Measurements from ENCODE around the gene ERAL1.
"Not testable (repeated sequence)": the region's sequence is repeated elsewhere in the genome, so short reads cannot be mapped to it uniquely, and the experiment has no call there.

Gene ERAL1

DNA sequence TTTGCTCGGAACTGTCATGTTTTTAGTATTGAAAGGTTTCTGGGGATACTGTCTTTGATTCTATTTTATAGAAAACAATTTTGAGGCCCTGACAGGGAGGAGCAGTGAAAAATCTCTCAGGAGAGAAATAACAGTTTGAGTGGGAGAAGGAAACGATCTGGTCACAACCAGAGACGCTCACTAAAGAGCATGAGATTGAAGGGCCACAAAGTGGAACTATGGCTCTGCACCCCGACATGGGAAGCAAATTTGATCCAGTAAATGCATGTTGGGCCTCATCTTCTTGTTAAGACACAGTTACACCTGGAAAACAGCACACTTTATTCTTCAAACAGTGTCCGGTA, 492 bp downstream of the ERAL1 start:
- no peak for DNase-seq

DNA sequence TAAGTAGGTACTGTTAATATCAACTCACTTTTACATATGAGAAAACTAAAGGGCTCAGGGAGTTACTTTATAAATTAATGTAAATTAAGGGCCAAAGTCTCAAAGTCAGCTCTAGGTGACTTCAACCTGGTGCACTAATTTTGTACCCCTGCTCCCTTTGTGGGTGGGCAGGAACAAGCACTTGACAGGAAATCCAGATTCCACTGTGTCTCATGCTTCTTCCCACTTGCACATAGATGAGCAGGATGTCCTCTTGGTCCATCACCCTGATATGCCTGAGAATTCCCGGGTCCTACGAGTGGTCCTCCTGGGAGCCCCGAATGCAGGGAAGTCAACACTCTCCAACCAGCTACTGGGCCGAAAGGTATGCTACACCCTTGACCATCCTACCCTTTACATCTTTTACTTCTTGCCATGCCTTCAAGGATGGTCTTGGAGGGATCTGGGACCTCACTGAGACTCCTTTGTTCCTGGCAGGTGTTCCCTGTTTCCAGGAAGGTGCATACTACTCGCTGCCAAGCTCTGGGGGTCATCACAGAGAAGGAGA, 1.3 kb downstream of the ERAL1 start:
- no peak for DNase-seq

DNA sequence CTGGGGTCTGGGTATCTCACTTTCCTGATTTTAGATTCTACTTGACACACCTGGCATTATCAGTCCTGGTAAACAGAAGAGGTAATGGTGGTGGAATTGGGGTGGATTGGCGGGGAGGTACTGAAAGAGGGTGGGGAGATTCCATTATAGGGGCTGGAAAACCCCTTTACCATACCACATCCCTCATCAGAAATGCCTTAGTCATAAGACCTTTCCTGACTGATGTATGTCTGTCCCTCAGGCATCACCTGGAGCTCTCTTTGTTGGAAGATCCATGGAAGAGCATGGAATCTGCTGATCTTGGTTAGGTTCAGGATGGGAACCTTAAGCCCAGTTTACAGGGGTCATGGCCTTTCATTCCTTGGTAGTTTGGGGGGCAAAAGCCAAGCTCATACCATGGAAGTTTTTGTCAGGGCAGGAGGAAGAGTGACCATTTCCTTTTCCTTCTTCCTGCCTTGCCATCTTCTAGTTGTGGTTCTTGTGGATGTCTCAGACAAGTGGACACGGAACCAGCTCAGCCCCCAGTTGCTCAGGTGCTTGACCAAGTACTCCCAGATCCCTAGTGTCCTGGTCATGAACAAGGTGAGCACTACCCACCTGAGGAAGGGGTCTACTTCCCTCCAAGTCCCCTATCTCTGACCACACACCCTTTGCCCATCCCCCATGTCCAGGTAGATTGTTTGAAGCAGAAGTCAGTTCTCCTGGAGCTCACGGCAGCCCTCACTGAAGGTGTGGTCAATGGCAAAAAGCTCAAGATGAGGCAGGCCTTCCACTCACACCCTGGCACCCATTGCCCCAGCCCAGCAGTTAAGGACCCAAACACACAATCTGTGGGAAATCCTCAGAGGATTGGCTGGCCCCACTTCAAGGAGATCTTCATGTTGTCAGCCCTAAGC, 3.3 kb downstream of the ERAL1 start:
- no peak for DNase-seq

DNA sequence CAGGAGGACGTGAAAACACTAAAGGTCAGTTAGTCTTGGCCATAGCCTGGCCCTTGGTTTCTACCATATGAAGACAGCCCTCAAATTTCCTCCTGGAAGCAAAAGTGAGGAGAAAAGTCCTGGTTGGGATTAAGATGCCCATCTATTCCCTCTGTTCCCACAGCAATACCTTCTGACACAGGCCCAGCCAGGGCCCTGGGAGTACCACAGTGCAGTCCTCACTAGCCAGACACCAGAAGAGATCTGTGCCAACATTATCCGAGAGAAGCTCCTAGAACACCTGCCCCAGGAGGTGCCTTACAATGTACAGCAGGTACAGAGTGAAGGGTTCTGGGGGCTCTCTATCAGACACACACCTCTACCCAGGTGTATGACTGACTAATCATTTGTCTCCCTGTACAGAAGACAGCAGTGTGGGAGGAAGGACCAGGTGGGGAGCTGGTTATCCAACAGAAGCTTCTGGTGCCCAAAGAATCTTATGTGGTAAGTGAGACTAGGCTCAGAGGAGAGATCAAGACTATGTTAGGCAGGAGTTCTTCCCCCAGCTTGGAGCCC, 4.1 kb downstream of the ERAL1 start:
- DNase-seq: no peak

DNA sequence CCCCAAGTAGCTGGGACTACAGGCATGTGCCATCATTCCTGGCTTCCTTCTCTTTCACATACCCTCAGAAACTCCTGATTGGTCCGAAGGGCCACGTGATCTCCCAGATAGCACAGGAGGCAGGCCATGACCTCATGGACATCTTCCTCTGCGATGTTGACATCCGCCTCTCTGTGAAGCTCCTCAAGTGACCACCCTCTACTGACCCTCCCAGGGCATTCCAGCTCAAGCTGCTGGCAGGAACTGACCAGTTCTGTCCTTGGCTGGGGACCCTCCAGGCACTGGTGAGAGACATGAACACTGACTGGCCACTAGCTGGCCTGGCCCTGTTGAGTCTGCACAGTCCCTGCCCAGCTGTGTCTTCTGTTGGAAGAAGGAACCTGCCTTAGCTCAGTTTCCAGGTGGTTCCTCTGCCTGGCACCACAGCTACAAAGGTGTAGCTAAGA, 5.6 kb downstream of the ERAL1 start:
- DNase-seq: no peak

DNA sequence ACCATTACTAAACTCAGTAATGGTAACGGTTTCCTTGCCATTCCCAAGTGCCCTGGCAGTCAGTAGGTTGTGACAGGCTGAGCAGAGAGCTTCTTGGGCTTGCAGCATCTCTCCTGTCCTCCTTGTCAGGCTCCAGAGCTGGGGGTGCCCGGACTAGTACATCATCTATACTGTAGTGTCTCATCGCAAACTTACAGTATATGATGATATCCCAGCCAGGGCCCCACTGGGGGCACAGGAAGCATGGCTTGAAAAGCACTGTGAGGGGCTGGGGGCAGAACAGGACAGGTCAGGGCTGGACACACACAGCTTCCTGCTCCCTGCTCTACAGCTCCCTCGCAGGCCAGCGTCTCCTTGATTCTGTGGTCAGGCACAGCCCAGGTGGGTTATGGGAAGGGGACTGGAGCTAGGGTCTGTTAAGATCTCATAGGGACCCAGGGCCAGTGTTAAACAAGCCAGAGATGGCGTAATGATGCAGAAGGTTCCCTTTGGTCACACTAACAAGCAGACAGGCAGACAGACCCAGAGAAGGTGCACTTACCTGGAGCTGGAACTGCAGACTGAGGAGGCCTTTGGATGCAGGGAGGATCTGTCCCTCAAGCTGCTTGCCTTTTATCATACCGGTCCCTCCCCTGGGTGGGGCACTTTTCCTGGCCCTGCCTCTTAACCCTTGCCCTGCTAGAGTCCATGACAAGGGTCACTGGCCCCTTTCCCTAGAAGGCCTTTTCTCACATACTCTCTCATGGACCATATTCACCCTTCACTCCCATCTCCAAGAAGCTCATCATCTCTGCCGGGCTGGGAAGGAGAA, 6.8 kb downstream of the ERAL1 start:
- no peak for DNase-seq

DNA sequence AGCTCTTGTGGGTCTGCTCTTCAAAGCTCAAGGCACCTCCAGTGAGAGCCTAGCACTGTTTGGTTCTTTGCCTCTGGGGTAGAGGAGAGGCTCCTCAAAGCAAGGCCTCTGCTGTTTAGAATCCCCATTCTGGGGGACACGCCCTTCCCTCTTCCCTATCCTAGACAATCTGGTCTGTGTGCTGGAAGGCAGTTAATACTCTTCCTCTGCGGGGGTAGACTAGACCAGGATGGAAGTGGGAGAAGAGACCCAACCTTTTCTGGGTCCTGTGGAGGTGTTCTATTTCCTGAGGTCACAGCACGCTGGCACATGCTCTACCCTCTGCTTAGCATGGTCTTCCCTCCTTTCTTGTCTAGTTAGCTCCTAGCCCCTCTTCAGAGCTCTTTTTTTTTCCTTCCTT, 7.7 kb downstream of the ERAL1 start:
- no peak for DNase-seq

DNA sequence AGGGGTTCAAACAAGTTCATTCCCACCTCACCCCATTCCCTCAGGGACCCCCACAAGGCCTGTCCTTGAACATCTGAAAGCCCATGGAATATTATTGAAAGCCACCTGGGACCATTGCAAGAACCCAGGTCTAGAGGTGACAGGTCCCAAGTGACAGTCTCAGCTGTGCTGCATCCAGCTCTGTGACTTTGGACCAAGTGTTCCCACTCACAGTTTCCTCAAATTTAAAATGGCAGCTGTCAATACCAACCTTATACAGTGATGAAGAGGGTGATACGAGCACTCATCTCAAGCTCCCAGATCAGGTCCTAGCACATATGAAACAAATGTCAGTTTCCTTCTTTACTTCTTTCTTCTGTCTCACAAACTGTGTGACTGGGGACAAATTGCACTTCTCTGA, 9.1 kb downstream of the ERAL1 start:
- DNase-seq: no peak

DNA sequence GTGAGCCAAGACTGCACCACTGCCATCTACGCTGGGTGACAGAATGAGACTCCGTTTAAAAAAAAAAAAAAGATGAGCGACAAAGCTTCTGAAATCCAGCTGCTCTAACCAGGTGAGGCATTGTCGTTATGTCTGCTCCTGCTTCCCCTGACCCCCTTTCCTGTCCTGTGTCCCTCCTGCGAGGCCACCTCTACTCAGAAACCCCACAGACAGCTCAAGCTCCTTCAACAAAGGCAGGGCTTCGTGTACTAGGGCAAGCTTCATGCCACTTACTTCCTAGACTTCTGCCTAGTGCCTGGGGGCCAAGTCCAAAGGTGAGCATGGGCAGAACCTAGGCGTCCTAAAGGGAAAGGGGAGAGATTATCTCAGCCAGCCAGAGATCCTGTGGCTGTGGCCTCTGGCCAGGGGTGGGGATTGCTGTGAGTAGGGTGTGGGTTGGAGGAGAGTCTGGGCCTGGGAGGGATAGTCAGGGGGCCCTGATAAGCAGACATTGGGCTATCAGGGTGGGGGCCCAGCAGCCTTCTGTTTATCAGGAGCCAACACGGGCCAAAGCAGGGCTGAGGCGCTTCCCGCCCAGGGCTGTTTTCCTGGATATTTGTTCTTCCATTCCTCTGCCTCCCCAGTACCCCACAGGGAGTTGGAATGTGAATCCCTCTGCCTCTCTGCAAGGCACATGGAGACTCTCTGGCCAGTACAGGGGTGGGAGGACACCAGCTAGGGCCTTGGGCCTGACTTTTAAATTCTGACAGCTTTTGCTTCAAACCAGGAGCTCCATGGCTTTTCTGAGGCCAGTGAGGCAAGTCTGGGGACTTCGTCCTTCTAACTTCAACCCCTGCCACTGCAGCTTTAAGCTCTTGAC, 10.4 kb downstream of the ERAL1 start:
- no peak for DNase-seq

DNA sequence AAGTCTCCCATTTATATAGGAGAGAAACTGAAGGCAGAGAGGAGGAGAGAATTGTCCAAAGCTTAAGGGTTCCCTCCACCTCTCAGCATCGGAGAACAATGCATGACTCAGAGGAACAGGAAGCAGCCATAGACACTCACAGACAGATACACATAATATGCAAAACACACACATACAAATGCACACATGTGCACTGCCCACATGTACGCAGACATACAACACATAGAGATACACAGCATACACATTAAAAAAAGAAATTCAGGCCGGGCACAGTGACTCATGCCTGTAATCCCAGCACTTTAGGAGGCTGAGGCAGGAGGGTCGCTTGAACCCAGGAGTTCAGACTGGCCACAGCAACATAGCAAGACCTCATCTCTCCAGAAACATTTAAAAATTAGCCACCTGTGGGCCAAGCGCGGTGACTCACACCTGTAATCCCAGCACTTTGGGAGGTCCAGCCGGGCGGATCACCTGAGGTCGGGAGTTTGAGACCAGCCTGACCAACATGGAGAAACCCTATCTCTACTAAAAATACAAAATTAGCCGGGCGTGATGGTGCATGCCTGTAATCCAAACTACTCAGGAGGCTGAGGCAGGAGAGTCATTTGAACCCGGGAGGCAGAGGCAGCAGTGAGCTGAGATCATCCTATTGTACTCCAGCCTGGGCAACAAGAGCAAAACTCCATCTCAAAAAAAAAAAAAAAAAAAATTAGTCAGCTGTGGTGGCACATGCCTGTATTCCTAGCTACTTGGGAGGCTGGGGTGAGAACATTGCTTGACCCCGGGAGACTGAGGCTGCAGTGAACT, 11.3 kb downstream of the ERAL1 start:
- peak; percentile 15 for DNase-seq

DNA sequence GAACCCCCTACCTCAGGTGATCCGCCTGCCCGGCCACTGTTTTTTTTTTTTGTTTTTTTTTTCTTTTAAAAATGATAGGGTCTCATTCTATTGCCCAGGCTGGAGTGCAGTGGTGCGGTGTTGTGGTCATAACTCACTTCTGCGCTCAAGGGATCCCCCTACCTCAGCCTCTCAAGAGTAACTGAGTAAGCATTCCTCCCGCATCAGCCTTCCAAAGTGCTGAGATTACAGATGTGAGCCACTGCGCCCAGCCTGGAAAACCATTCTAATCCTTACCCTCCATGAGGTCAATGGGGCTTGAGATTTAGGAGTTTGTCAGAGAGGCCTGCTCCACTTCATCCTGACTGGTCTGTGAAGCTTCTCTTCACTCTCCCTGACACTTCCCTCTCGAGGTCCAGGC, 12.5 kb downstream of the ERAL1 start:
- DNase-seq: no peak

DNA sequence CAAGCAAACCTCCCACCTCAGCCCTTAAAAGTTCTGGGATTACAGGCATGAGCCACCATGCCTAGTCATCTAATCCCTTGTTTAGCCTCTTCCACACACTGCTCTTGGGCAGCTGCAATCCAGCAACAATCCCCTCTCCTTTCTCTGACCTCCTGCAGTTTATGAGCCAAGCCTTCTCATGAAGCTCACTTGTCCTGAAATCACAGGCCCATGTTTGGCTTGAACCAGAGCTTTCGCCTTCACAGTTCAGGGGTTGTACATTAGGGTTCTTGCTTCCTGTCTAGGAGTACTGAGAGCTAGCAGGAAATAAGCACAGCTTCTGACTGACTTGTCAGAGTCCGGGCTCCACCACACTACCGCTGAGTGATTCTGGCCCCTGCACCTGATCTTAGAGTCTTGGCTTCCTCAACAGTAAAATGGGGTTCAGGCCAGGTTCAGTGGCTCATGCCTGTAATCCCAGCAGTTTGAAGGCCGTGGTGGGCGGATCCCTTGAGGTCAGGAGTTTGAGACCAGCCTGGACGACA, 16.3 kb downstream of the ERAL1 start:
- no peak for DNase-seq

DNA sequence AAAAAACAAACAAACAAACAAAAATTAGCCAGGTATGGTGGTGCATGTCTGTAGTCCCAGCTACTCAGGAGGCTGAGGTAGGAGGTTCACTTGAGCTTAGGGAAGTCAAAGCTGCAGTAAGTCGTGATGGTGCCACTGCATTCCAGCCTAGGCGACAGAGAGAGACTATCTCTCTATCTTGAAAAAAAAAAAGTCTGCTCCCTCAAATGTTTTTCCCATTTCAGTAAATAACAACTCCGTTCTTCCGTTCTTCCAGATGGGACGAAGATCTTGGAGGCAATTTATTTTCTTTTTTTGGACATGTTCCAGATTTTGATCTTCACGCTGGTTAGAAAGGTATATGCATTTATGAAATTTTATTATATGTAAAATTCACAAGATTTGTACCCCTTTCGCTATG, 19.0 kb downstream of the ERAL1 start:
- DNase-seq: no peak

DNA sequence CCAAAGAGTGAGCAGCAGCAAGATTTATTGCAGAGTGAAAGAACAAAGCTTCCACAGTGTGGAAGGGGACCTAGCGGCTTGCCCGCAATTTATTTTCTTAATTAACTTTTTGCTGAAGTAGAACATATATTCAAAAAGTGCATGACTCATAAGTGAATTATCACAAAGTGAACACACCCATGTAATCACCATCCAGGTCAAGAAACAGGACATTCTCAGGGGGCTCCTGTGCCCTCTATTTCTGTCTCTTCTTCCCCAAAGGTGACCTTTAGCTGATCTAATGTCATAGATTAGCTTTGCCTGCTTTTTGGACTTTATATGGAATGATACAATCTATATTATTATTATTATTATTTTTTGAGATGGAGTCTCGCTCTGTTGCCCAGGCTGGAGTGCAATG, 19.9 kb downstream of the ERAL1 start:
- DNase-seq: no peak

DNA sequence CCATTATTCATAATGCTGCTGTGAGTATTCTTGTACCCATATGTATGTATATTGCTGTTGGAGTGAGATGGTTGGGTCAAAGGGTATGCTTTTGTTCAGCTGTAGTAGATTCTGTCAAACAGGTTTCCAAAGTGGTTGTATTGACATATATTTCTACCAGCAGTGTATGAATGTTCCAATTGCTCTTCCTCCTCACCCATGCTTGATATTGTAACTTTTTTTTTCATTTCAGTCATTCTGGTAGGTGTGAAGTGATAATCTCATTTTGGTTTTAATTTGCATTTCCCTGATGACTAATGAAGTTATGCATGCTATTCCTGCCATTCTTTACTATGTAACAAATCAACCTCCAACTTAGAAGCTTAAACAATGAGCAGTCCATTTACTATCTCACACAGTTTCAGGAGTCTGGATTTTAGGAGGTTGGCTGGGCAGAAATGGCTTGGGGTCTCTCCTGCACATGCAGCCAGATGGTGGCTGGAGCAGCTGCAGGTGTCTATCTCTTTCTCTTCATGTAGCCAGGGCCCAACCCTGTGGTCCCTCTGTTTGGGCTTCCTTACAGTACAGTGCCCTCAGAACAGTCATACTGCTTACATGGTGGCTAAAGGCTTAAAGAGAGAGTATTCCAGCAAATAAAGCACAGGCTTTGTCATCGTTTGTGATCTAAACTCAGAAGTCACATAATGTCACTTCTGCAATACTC, 21.2 kb downstream of the ERAL1 start:
- no peak for DNase-seq

DNA sequence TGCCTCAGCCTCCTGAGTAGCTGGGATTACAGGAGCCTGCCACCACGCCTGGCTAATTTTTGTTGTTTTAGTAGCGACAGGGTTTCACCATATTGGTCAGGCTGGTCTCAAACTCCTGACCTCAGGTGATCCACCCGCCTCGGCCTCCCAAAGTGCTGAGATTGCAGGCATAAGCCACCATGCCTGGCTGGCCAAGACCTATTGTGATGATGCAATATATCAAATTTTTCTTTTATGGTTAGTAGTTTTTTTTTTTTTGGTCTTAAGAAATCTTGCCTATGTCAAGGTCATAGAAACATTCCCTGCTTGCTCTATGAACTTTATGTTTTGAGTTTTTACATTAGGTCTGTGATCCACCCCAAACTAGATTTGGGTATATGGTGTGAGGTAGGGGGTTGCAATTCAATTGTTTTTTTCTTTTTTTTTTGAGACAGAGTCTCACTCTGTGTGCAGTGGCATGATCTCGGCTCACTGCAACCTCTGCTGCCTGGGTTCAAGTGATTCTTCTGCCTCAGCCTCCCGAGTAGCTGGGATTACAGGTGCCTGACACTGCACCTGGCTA, 22.4 kb downstream of the ERAL1 start:
- not testable (repeated sequence) for DNase-seq

DNA sequence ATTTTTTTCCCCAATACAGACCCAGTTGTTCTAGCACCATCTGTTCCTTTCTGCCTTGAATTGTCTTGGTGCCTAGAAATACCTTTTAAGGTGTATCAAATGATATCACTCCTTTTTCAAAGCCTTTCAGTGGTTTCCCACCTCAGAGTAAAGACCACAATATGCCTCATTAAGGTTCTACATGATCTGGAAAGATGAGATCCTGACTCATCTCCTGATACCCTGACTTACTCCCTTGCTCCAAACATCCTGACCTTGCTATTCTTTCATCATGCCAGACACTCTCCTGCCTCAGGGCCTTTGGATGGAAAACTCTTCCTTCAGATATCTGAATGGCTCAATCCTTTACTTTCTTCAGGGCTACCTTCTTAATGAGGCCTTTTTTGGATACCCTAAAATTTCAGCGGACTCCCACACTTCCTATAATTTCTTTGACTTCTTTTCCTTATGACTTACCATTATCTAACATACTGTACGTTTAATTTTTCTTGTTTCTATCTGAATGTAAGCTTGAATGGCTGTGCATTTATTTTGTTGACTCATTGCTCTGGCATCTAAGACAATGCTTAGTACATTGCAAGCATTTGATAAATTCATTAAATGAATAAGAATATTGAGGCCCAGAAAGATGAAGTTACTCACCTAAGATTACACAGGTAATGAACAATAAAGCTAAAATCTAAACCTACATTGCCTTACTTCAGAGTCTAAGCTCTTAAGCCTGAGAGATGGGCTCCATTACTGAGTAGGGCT, 23.5 kb downstream of the ERAL1 start:
- no peak for DNase-seq

DNA sequence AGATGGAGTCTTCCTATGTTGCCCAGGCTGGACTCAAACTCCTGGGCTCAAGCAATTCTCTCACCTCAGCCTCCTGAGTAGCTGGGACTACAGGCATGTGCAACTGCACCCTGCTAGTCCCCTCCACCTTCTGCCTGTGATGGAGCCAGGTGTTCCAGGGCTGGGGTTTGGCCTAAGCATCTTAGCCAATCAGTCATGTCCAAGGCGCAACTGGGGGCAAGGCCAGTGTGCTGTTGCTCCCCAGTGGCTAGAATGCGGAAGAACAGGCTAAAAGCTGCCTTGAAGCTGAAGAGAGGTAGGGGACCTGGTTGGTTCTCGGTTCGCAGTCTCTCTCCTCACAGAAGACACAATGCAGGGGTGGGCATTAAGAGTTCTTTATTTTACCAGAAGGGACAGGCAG, 24.2 kb downstream of the ERAL1 start:
- no peak for DNase-seq

DNA sequence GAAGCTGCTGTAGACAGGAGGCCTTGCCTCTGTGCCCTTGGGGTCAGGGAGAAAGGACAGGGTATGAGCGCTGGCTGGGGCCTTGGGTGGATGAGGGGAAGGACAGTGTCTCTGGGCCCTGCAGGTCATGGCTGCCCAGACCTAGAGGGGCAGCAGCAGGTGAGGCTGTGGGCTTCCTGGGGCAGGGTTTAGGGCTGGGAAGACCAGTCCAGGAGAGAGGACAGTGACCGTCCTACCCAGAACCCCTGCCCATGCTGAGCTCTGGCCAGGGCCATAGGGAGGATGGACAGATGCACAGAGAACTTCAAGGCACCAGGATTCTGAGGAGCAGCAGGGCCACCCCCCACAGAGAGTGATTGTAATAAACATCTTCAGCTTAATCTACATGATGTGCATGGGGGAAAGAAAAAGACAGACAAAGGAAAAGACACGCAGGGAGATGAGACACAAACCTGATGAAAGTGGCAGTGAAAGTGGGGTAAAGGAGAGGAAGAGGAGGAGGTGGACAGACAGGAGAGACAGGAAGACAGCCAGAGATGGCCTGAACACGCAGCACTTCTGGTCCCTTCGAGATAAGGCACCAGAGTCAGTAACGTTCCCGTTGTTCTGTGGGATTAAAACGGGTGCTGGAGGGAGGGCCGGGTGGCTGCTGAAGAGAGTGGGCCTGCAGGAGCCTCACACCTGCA, 25.2 kb downstream of the ERAL1 start:
- DNase-seq: no peak

Data from GDM1 (cell line).